UCSD-AML1 (cell line): ENCODE measurements around the gene RPL32.
A peak's percentile ranks its signal among the peaks of the same experiment; 100 is the strongest.
"Not testable (repeated sequence)": the region's sequence is repeated elsewhere in the genome, so short reads cannot be mapped to it uniquely, and the experiment has no call there.

ENCODE experiments used
- DNase-seq: peaks from one replicate; lab custom pipeline; 2025; ENCODE audit not compliant: unreplicated experiment; lab: John Stamatoyannopoulos, UW

RPL32 gene

GRCh38 chr3:12868039-12869034 is 27.0 kb upstream of the RPL32 start:
- DNase-seq, result peak; percentile 80

- DNase-seq, result no peak
Measured at GRCh38 chr3:12866836-12867235, 25.5 kb upstream of the RPL32 start.

GRCh38 chr3:12865271-12865670 is 23.9 kb upstream of the RPL32 start:
- DNase-seq, result no peak

GRCh38 chr3:12862387-12862786 is 21.0 kb upstream of the RPL32 start:
- DNase-seq, result no peak

- DNase-seq, result no peak
Measured at GRCh38 chr3:12861611-12862010, 20.2 kb upstream of the RPL32 start.

- peak; percentile 30 for DNase-seq
Measured at GRCh38 chr3:12859840-12860239, 18.5 kb upstream of the RPL32 start.

GRCh38 chr3:12856626-12857025 is 15.3 kb upstream of the RPL32 start:
- no peak for DNase-seq

GRCh38 chr3:12854565-12854964 is 13.2 kb upstream of the RPL32 start:
- no peak for DNase-seq

- DNase-seq, result not testable (repeated sequence)
Measured at GRCh38 chr3:12853847-12854246, 12.5 kb upstream of the RPL32 start.

GRCh38 chr3:12852201-12852600 is 10.8 kb upstream of the RPL32 start:
- DNase-seq, result no peak

- no peak for DNase-seq
Measured at GRCh38 chr3:12845811-12846210, 4.4 kb upstream of the RPL32 start.

GRCh38 chr3:12842469-12842868 is 1.1 kb upstream of the RPL32 start:
- DNase-seq, result no peak

GRCh38 chr3:12841970-12842328 is 584 bp upstream of the RPL32 start:
- no peak for DNase-seq

GRCh38 chr3:12840591-12841148 is 695 bp downstream of the RPL32 start:
- no peak for DNase-seq

GRCh38 chr3:12840148-12840547 is 1.2 kb downstream of the RPL32 start:
- not testable (repeated sequence) for DNase-seq

GRCh38 chr3:12839156-12839946 is 2.0 kb downstream of the RPL32 start:
- no peak for DNase-seq

GRCh38 chr3:12838179-12838965 is 3.0 kb downstream of the RPL32 start:
- no peak for DNase-seq

GRCh38 chr3:12837295-12837986 is 3.9 kb downstream of the RPL32 start:
- DNase-seq, result no peak

- DNase-seq, result no peak
Measured at GRCh38 chr3:12835052-12835665, 6.2 kb downstream of the RPL32 start.
